ENCODE data around the gene UGT2B17. TPM values are rescaled to one million over a fixed set of nuclear protein-coding genes. Genes with fewer than 3 reads are reported as not detected.
"Not testable (repeated sequence)": the region's sequence is repeated elsewhere in the genome, so short reads cannot be mapped to it uniquely, and the experiment has no call there.

The UGT2B17 gene
- total RNA-seq, 4 donors from 2014 or later, result 4.1 to 1,553 (median 328) TPM

- Histone ChIP-seq H3K4me3 (no peak overlapping the region), H3K27me3 (no peaks in the 10 kb centered on the region), H3K9me3 (no peaks in the 10 kb centered on the region), H3K27ac (no peak overlapping the region), H3K4me1 (no peaks in the 10 kb centered on the region), H3K36me3 (no peaks in the 10 kb centered on the region)
- DNase-seq, result no peak
- no peak for TF ChIP-seq POLR2A (IDR thresholded peaks at IDR 0.05)
- TF ChIP-seq, protein P1, sequence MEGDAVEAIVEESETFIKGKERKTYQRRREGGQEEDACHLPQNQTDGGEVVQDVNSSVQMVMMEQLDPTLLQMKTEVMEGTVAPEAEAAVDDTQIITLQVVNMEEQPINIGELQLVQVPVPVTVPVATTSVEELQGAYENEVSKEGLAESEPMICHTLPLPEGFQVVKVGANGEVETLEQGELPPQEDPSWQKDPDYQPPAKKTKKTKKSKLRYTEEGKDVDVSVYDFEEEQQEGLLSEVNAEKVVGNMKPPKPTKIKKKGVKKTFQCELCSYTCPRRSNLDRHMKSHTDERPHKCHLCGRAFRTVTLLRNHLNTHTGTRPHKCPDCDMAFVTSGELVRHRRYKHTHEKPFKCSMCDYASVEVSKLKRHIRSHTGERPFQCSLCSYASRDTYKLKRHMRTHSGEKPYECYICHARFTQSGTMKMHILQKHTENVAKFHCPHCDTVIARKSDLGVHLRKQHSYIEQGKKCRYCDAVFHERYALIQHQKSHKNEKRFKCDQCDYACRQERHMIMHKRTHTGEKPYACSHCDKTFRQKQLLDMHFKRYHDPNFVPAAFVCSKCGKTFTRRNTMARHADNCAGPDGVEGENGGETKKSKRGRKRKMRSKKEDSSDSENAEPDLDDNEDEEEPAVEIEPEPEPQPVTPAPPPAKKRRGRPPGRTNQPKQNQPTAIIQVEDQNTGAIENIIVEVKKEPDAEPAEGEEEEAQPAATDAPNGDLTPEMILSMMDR (IDR thresholded peaks at IDR 0.05), result no peak
Observed at GRCh38 chr4:68575081-68575480, 1.0 kb downstream of the UGT2B17 start.

DNA sequence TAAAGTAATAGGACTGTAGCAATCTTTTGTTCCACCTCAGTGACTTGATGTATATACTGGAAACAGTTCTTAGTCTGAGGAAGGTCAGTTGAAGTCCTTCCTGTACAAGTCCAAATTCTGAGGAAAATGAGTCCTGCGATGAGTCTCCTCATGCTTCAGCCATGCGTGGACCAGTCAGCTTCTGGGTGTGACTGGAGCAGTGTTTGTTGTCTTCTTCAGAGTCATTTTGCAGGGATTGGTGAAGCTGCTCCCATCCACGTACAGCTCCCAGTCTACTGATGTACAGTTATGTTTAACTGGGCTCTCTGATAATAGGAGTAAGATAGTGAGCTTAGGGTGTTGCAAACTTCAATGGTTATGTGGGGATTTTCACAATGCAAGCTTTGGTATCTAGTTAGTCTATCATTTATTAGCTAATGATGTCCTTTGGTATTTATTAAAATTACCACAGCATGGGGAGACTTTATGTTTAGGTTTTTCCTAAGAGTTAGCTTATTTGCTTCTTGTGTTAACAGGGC lies 3.4 kb downstream of the UGT2B17 start:
- peak in 1 of 3 donors; percentile 54 for DNase-seq
- Histone ChIP-seq H3K4me3 (no peak overlapping the region), H3K27ac (no peak overlapping the region), H3K4me1 (no peaks in the 10 kb centered on the region), H3K27me3 (no peaks in the 10 kb centered on the region), H3K36me3 (no peaks in the 10 kb centered on the region), H3K9me3 (no peaks in the 10 kb centered on the region)
- no peak for TF ChIP-seq POLR2A (IDR thresholded peaks at IDR 0.05)
- TF ChIP-seq, protein P1 (IDR thresholded peaks at IDR 0.05), result no peak

DNA sequence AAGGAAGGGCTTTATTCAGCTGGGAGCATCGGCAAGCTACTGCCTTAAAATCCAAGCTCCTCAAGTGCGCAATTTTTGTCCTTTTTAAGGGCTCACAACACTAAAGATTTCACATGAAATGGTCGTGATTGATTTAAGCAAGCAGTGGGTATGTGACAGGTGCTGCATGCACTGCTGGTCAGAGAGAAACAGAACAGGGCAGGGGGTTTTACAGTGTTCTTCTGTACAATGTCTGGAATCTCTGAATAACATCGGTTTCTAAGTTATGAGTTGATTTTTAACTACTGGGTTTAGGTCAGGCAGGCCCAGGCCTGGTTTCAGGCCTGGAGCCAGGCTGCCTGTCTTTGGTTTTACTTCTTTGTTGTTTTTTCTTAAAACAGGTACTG lies 6.0 kb downstream of the UGT2B17 start:
- no peaks in the 10 kb centered on the region for H3K4me1 ChIP-seq
- no peak for DNase-seq
- peak overlapping the region in 2 of 4 donors; percentile 18 to 60 for H3K27ac ChIP-seq
- no peaks in the 10 kb centered on the region for H3K36me3 ChIP-seq
- H3K9me3 ChIP-seq, result no peaks in the 10 kb centered on the region
- TF ChIP-seq, protein P1 (IDR thresholded peaks at IDR 0.05), result no peak
- H3K27me3 ChIP-seq, result no peaks in the 10 kb centered on the region
- no peak overlapping the region for H3K4me3 ChIP-seq

- no peaks in the 10 kb centered on the region for H3K36me3 ChIP-seq
- TF ChIP-seq, protein P1 (IDR thresholded peaks at IDR 0.05), result no peak
- no peak for TF ChIP-seq POLR2A (IDR thresholded peaks at IDR 0.05)
- peak overlapping the region in 3 of 4 donors; percentile 18 to 60 (median 22) for H3K27ac ChIP-seq
- H3K27me3 ChIP-seq, result no peaks in the 10 kb centered on the region
- H3K4me1 ChIP-seq, result no peaks in the 10 kb centered on the region
- no peak overlapping the region for H3K4me3 ChIP-seq
- DNase-seq, result peak in 2 of 3 donors; percentile 52 to 61
- H3K9me3 ChIP-seq, result no peaks in the 10 kb centered on the region
Observed at GRCh38 chr4:68569466-68570121, 6.5 kb downstream of the UGT2B17 start.

GRCh38 chr4:68569036-68569435 lies 7.1 kb downstream of the UGT2B17 start:
- not testable (repeated sequence) for H3K4me1 ChIP-seq, H3K9me3 ChIP-seq, H3K36me3 ChIP-seq, H3K4me3 ChIP-seq, DNase-seq, H3K27me3 ChIP-seq
- H3K27ac ChIP-seq, result peak overlapping the region in 1 of 4 donors; percentile 60

DNA sequence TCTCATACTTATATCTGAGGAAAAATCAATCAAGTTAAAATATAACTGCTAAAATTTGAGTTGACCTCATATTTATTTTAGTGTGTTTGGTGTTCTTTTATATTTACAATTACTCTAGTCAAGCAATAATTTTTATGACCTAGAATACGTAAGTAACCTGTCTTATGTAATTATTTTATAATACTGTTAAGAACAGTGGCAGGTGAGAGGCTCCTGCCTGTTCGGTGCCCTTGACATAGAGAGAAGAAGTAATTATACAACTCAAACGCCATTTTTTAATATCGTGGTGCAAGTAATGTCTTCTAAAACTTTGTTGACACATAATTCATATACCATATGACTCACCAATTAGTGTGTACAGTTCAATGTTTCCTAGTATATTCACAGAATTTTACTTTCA lies 7.6 kb downstream of the UGT2B17 start:
- not testable (repeated sequence) for H3K4me3 ChIP-seq, DNase-seq, H3K27ac ChIP-seq

GRCh38 chr4:68566364-68566763 lies 9.8 kb downstream of the UGT2B17 start:
- DNase-seq, result not testable (repeated sequence)

More for the DNA sequence above, 7.6 kb downstream of the UGT2B17 start:
- not testable (repeated sequence) for H3K36me3 ChIP-seq, H3K4me1 ChIP-seq, H3K9me3 ChIP-seq, H3K27me3 ChIP-seq

GRCh38 chr4:68565082-68565481 lies 11.0 kb downstream of the UGT2B17 start:
- H3K27me3 ChIP-seq, H3K9me3 ChIP-seq, DNase-seq, H3K27ac ChIP-seq, H3K4me1 ChIP-seq, H3K36me3 ChIP-seq: not testable (repeated sequence)
- H3K4me3 ChIP-seq, result peak overlapping the region in 1 of 4 donors; percentile 34

More at GRCh38 chr4:68566364-68566763, 9.8 kb downstream of the UGT2B17 start:
- not testable (repeated sequence) for H3K27ac ChIP-seq, H3K4me1 ChIP-seq, H3K36me3 ChIP-seq, H3K27me3 ChIP-seq, H3K9me3 ChIP-seq
- H3K4me3 ChIP-seq, result peak overlapping the region in 1 of 4 donors; percentile 21

DNA sequence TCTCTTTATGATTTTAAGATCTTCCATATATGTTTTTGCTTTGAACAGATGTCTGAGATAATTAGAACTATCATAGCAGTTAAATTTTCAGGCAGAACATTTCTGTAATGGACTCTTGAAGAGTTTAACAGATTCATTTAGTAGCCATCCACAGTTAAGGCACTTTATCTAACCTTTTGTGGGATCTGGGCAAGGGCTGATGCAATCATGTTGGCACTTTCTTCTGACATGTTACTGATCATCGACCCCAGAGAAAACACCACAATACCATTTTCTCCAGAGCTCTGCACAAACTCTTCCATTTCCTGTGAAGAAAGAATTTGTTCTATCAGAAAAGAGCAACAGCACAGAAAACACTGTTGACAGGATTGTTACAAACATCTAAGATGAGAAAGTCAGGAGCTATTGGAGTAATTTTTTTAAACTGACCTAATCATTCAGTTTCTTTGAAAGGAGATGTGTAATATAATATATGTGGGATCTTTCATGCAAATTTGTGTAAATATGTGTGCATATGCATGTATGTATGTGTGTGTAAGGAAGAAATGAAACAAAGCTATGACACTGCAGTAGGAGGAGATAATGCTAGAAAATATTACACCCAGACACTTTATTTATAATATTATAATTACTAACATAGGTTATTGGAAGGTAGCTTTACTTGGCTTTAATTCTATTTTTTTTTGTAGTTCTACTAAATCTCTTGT lies 15.6 kb downstream of the UGT2B17 start:
- not testable (repeated sequence) for H3K36me3 ChIP-seq, H3K9me3 ChIP-seq, H3K4me3 ChIP-seq, H3K4me1 ChIP-seq, H3K27me3 ChIP-seq, H3K27ac ChIP-seq, DNase-seq

GRCh38 chr4:68553830-68554229 lies 22.3 kb downstream of the UGT2B17 start:
- DNase-seq, H3K9me3 ChIP-seq, H3K36me3 ChIP-seq, H3K27me3 ChIP-seq, H3K4me1 ChIP-seq, H3K4me3 ChIP-seq, H3K27ac ChIP-seq: not testable (repeated sequence)
